ENCODE data around the gene BPNT1. TPM values are rescaled to one million over a fixed set of nuclear protein-coding genes. Genes with fewer than 3 reads are reported as not detected.

Gene BPNT1
- total and polyA plus RNA-seq, 11 donors = 7.4 to 25.8 (median 18.8) TPM

GRCh38 chr1:220012259-220012658, 77.3 kb downstream of the BPNT1 start:
- 33 to 39% (median 38%) methylated on average over 3 of the region's 3 CpGs for WGBS, 4 donors
- H3K27me3 ChIP-seq = no peaks in the 10 kb centered on the region
- peaks cover 0 to 97% (median 68%) of the 10 kb centered on the region in 9 donors for H3K36me3 ChIP-seq
- TF ChIP-seq CTCF (IDR thresholded peaks at IDR 0.05) = no peak
- TF ChIP-seq POLR2A (IDR thresholded peaks at IDR 0.05) = no peak
- intact Hi-C loops (cut with DNase I) = no loop called here
- peak overlapping the region in 2 of 12 donors; percentile 3 to 4 for H3K27ac ChIP-seq
- no peak overlapping the region for H3K4me3 ChIP-seq
- no peak for DNase-seq
- no peaks in the 10 kb centered on the region for H3K9me3 ChIP-seq
- peaks cover 0 to 16% (median 2%) of the 10 kb centered on the region in 12 donors for H3K4me1 ChIP-seq
- ATAC-seq = no peak

GRCh38 chr1:220011620-220012019, 78.0 kb downstream of the BPNT1 start:
- intact Hi-C loops (cut with DNase I) = no loop called here
- Histone ChIP-seq H3K36me3 (peaks cover 0 to 97% (median 68%) of the 10 kb centered on the region in 9 donors), H3K9me3 (no peaks in the 10 kb centered on the region), H3K27me3 (no peaks in the 10 kb centered on the region), H3K4me1 (peaks cover 0 to 16% (median 2%) of the 10 kb centered on the region in 12 donors), H3K27ac (peak overlapping the region in 1 of 12 donors; percentile 10), H3K4me3 (no peak overlapping the region)
- ATAC-seq (no peak), DNase-seq (no peak)
- TF ChIP-seq POLR2A (IDR thresholded peaks at IDR 0.05) (no peak), CTCF (IDR thresholded peaks at IDR 0.05) (no peak)

MicroRNAs within 50 kb of the gene (microRNA counts, 767-probe panel; counts per million panel counts)
- microRNA hsa-miR-194-5p (2,022 to 2,134 counts per million in 2 donors), microRNA hsa-miR-215 (2,037 to 2,085 counts per million in 2 donors)

Small RNA genes lying within 50 kb of the gene (microRNA-seq; reads per million reads assigned to microRNA genes)
- gene MIR194-1 (0 to 0.77 (median 0.33) reads per million in 4 donors), gene MIR215 (0 to 0.60 (median 0.40) reads per million in 4 donors)

Other genes starting within 250 kb of the BPNT1 start
- under 1 TPM in 4 of 9 donors, not detected in 5; 0.14 to 0.55 (median 0.29) TPM for gene SLC30A10, start 161.2 kb downstream of the BPNT1 start, total RNA-seq
- gene SLC30A10, start 161.2 kb downstream of the BPNT1 start, polyA plus RNA-seq = under 1 TPM in 1 of 2 donors, not detected in 1; 0.08 TPM
- gene EPRS1, start 43.3 kb downstream of the BPNT1 start, total RNA-seq = 10 to 100 TPM; 38.3 to 91.3 (median 65.3) TPM
- 10 to 100 TPM; 35.1 to 50.0 TPM for gene EPRS1, start 43.3 kb downstream of the BPNT1 start, polyA plus RNA-seq
- gene IARS2, start 4.3 kb upstream of the BPNT1 start, total RNA-seq = 10 to 100 TPM; 62.3 to 87.2 (median 79.3) TPM
- 10 to 100 TPM; 23.2 to 72.7 TPM for gene IARS2, start 4.3 kb upstream of the BPNT1 start, polyA plus RNA-seq
- 10 to 100 TPM; 13.8 to 39.3 (median 28.9) TPM for gene RAB3GAP2, start 182.7 kb upstream of the BPNT1 start, total RNA-seq
- 10 to 100 TPM in 1 of 2 donors, 1 to 10 TPM in 1; 6.5 to 11.7 TPM for gene RAB3GAP2, start 182.7 kb upstream of the BPNT1 start, polyA plus RNA-seq

Measured in heart left ventricle (tissue), 16 donors.